ENCODE results near the gene MZT1. TPM values are rescaled to one million over a fixed set of nuclear protein-coding genes. Genes with fewer than 3 reads are reported as not detected.

Gene MZT1
- total and polyA plus RNA-seq, 2 experiments from 2014 or later = 35.0 to 52.3 TPM

DNA sequence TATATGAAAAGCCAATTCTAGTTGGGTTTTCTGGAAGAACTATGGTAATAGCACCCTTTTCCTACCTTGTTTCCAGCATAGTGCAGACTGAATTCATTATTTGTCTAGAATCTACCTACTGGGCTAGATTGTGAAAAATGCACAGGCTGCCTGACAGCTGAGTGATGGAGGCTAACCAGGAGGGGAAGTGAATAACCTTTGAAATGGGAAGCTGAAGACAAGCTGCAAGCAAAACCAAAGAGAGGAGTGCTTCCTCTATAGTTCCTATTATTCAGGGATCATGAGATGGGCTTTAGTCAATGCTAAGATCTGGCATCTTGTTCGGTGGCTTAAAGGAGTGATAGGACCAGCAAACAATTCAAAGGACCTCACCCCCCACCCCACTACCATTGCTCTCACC is 26.9 kb downstream of the MZT1 start:
- Histone ChIP-seq H3K27ac (ENCODE audit: low read depth) (no peak overlapping the region), H3F3A (replicated peaks; ENCODE audit: low read depth) (no peaks in the 10 kb centered on the region), H4K20me1 (replicated peaks; ENCODE audit: insufficient read depth) (no peaks in the 10 kb centered on the region), H3K9me2 (ENCODE audit: insufficient read depth) (no peaks in the 10 kb centered on the region; the same call in 1 of the 2 replicates), H2AFZ (no peak overlapping the region), H3K4me1 (ENCODE audit: insufficient read depth) (no peaks in the 10 kb centered on the region), H3K4me2 (no peak overlapping the region), H3K4me3 (no peak overlapping the region), H3K79me2 (replicated peaks; ENCODE audit: insufficient read depth) (no peaks in the 10 kb centered on the region), H3K36me3 (ENCODE audit: insufficient read depth) (no peaks in the 10 kb centered on the region), H3K27me3 (ENCODE audit: insufficient read depth) (no peaks in the 10 kb centered on the region)
- no peaks in the 10 kb centered on the region for H3K4me1 Mint-ChIP-seq
- DNase-seq (ENCODE audit: low spot score) (no peak), ATAC-seq (no peak)
- no peak for TF ChIP-seq NANOG (IDR thresholded peaks at IDR 0.05; ENCODE audit: borderline replicate concordance)
- TF ChIP-seq, protein P1, sequence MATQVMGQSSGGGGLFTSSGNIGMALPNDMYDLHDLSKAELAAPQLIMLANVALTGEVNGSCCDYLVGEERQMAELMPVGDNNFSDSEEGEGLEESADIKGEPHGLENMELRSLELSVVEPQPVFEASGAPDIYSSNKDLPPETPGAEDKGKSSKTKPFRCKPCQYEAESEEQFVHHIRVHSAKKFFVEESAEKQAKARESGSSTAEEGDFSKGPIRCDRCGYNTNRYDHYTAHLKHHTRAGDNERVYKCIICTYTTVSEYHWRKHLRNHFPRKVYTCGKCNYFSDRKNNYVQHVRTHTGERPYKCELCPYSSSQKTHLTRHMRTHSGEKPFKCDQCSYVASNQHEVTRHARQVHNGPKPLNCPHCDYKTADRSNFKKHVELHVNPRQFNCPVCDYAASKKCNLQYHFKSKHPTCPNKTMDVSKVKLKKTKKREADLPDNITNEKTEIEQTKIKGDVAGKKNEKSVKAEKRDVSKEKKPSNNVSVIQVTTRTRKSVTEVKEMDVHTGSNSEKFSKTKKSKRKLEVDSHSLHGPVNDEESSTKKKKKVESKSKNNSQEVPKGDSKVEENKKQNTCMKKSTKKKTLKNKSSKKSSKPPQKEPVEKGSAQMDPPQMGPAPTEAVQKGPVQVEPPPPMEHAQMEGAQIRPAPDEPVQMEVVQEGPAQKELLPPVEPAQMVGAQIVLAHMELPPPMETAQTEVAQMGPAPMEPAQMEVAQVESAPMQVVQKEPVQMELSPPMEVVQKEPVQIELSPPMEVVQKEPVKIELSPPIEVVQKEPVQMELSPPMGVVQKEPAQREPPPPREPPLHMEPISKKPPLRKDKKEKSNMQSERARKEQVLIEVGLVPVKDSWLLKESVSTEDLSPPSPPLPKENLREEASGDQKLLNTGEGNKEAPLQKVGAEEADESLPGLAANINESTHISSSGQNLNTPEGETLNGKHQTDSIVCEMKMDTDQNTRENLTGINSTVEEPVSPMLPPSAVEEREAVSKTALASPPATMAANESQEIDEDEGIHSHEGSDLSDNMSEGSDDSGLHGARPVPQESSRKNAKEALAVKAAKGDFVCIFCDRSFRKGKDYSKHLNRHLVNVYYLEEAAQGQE (IDR thresholded peaks at IDR 0.05; ENCODE audit: unreplicated experiment) = no peak
- TF ChIP-seq, protein P2, sequence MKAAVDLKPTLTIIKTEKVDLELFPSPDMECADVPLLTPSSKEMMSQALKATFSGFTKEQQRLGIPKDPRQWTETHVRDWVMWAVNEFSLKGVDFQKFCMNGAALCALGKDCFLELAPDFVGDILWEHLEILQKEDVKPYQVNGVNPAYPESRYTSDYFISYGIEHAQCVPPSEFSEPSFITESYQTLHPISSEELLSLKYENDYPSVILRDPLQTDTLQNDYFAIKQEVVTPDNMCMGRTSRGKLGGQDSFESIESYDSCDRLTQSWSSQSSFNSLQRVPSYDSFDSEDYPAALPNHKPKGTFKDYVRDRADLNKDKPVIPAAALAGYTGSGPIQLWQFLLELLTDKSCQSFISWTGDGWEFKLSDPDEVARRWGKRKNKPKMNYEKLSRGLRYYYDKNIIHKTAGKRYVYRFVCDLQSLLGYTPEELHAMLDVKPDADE (IDR thresholded peaks at IDR 0.05) = no peak
- no peak for TF ChIP-seq POLR2AphosphoS5 (IDR thresholded peaks at IDR 0.05; ENCODE audit: low read depth)
- no peak for TF ChIP-seq ZNF331 (CRISPR knock-in tag; IDR thresholded peaks at IDR 0.05; ENCODE audit: low read depth)
- TF ChIP-seq ZNF114 (CRISPR knock-in tag; IDR thresholded peaks at IDR 0.05) = no peak
- no peak for TF ChIP-seq EZH2 (IDR thresholded peaks at IDR 0.05; ENCODE audit: low read depth, unreplicated experiment)
- no peak for TF ChIP-seq CREB1 (CRISPR knock-in tag; IDR thresholded peaks at IDR 0.05; ENCODE audit: low read depth)
- no peak for TF ChIP-seq EZH2phosphoT487 (IDR thresholded peaks at IDR 0.05; ENCODE audit: unreplicated experiment)
- TF ChIP-seq ZNF462 (CRISPR knock-in tag; IDR thresholded peaks at IDR 0.05) = no peak
- TF ChIP-seq JUNB (IDR thresholded peaks at IDR 0.05; ENCODE audit: unreplicated experiment) = no peak
- TF ChIP-seq, protein P3, sequence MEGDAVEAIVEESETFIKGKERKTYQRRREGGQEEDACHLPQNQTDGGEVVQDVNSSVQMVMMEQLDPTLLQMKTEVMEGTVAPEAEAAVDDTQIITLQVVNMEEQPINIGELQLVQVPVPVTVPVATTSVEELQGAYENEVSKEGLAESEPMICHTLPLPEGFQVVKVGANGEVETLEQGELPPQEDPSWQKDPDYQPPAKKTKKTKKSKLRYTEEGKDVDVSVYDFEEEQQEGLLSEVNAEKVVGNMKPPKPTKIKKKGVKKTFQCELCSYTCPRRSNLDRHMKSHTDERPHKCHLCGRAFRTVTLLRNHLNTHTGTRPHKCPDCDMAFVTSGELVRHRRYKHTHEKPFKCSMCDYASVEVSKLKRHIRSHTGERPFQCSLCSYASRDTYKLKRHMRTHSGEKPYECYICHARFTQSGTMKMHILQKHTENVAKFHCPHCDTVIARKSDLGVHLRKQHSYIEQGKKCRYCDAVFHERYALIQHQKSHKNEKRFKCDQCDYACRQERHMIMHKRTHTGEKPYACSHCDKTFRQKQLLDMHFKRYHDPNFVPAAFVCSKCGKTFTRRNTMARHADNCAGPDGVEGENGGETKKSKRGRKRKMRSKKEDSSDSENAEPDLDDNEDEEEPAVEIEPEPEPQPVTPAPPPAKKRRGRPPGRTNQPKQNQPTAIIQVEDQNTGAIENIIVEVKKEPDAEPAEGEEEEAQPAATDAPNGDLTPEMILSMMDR (conservative IDR thresholded peaks at IDR 0.05; ENCODE audit: low read depth in 2 of 2) = no peak
- TF ChIP-seq STAT1 (IDR thresholded peaks at IDR 0.05; ENCODE audit: unreplicated experiment) = no peak
- no peak overlapping the region for H3K27ac Mint-ChIP-seq
- peaks cover 10% of the 10 kb centered on the region; the same call in 2 of the 3 replicates for H3K36me3 Mint-ChIP-seq (ENCODE audit: low read depth)
- H3K9me3 Mint-ChIP-seq = peaks cover 4% of the 10 kb centered on the region
- H3K4me3 Mint-ChIP-seq = no peak overlapping the region
- H3K27me3 Mint-ChIP-seq (ENCODE audit: insufficient read depth, low read depth, poor library complexity) = no peaks in the 10 kb centered on the region

Measured in GM23338 (cell line).